Spinal cord (tissue), 10 donors: Measurements from ENCODE around the gene PDGFD. TPM values are rescaled to one million over a fixed set of nuclear protein-coding genes. Genes with fewer than 3 reads are reported as not detected.
A peak's percentile ranks its signal among the peaks of the same experiment; 100 is the strongest.

Experiments used
- DNase-seq, 6 donors: peaks; one replicate each; pipeline versions ENCODE4 v3.0.0 to v3.0.0-alpha.2; 2013 to 2015; ENCODE audit warnings: low spot score in 6 of 6, low read depth in 4 of 6
- H3K27ac ChIP-seq: one replicate; pipeline ENCODE4 v1.5.1; 2013; ENCODE audit warnings: low read depth, low read length, control low read depth
- H3K27me3 ChIP-seq: one replicate; pipeline ENCODE4 v1.6.1; 2013; ENCODE audit warnings: low read length; ENCODE audit not compliant: control insufficient read depth, insufficient read depth
- H3K36me3 ChIP-seq: one replicate; pipeline ENCODE4 v1.6.1; 2013; ENCODE audit warnings: low read length; ENCODE audit not compliant: control insufficient read depth, insufficient read depth
- H3K4me1 ChIP-seq: one replicate; pipeline ENCODE4 v1.6.1; 2013; ENCODE audit warnings: low read length; ENCODE audit not compliant: control insufficient read depth, insufficient read depth
- H3K4me3 ChIP-seq: one replicate; pipeline ENCODE4 v1.5.1; 2013; ENCODE audit warnings: low read depth, low read length, control low read depth
- H3K9me3 ChIP-seq: one replicate; pipeline ENCODE4 v1.6.1; 2013; ENCODE audit warnings: low read length; ENCODE audit not compliant: control insufficient read depth, insufficient read depth
- WGBS: methylation state at CpG from one replicate; pipeline ENCODE4 v1.1.5; 2013; ENCODE audit warnings: missing lambda C conversion rate; ENCODE audit not compliant: insufficient coverage; 5-methylcytosine and 5-hydroxymethylcytosine counted together
- polyA plus RNA-seq, 2 donors: library from polyadenylated mRNA; unstranded; fragments of 120-200 nt; gene quantifications; one replicate each; pipeline ENCODE4 v1.2.1, GENCODE V29; 2013; ENCODE audit not compliant: insufficient read length in 2 of 2
- total RNA-seq, 2 donors: library from RNA; depleted of rRNA in 1 of 2; stranded (reverse); fragments of 120-200 nt in 1 of 2; fragments of >200 nt in 1 of 2; gene quantifications; one replicate each; pipeline versions ENCODE4 v1.2.3 to v1.2.4, GENCODE V29; 2013 to 2014
- donor health status: healthy.

PDGFD gene
- total and polyA plus RNA-seq, 4 donors, result 10.0 to 34.2 (median 22.1) TPM

DNA sequence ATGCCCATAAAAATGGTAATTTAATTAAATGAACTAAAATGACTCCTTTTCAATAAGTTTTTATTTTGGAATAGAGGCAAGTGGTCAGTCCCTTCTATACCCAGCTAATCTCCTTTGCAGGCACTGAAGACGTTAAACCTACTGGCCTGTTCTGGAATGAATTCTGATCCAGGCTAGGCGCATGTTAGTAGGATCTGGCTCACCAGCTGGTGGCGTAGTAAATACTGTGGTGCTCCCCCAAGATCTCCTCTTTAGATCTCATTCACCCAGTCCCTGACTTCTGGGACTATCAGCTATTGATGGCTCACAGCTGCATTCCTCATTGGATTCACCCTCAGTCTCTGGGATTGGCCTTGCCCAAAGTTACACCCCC lies 301.2 kb downstream of the PDGFD start:
- Histone ChIP-seq H3K4me1 (no peaks in the 10 kb centered on the region), H3K9me3 (no peaks in the 10 kb centered on the region), H3K27me3 (no peaks in the 10 kb centered on the region), H3K4me3 (no peak overlapping the region), H3K27ac (no peak overlapping the region), H3K36me3 (no peaks in the 10 kb centered on the region)
- WGBS, result 67% methylated on average over 3 of the region's 3 CpGs
- no peak for DNase-seq

DNA sequence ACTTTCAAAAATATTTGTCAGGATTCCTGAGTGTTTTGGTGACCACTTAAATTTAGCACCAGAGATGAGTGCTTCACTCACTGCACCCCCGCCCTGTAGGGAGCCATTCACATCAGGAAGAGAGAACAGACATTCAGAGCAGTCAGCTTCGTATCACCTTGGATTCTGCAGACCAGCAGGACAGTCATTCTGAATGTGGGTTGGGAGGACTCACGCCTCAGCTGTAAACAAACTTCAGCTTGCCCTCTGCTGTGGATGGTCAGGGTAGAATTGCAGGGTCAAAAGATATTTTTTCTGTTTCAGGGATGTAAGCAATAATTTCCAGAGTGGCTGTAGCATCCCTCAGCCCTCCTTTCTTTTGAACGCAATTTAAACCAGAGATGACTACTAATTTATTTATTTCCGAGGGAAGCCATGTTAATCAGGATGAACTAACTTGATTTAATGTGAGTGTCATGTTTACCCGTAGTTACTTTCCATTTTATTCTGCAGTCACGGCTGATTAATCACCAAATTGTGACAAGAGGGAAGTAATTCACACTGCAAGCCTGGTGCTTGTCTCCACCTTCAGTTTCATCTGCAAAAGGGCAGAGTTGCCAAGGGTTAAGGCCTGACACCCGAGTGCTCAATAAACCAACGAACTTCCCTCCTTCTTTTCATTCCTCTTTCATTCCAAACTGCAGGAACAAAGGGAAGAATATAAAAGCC lies 301.7 kb downstream of the PDGFD start:
- Histone ChIP-seq H3K4me3 (no peak overlapping the region), H3K4me1 (no peaks in the 10 kb centered on the region), H3K9me3 (no peaks in the 10 kb centered on the region), H3K27ac (no peak overlapping the region), H3K27me3 (no peaks in the 10 kb centered on the region), H3K36me3 (no peaks in the 10 kb centered on the region)
- peak in 1 of 6 donors; percentile 35 for DNase-seq
- 46% methylated on average over 4 of the region's 9 CpGs for WGBS

Other genes starting within 250 kb of the PDGFD start
- gene DDI1, start 127.5 kb downstream of the PDGFD start, total RNA-seq, result not detected
- not detected for gene DDI1, start 127.5 kb downstream of the PDGFD start, polyA plus RNA-seq